IMR-90 (cell line): ENCODE results near the gene TWIST2. TPM values are rescaled to one million over a fixed set of nuclear protein-coding genes. Genes with fewer than 3 reads are reported as not detected.
A peak's percentile ranks its signal among the peaks of the same experiment; 100 is the strongest.

ENCODE experiments used
- ATAC-seq: fragments of 200-7000 bp; cut with Tn5 transposase; 2 replicates; pipeline ENCODE4 v1.9.1; 2020; ENCODE audit warnings: low read depth, mild to moderate bottlenecking, moderate library complexity
- BruUV-seq: library from RNA; stranded (reverse); fragments of 400-500 nt; replicated peaks from 2 replicates; lab custom pipeline; 2021; lab: Mats Ljungman, UMichigan
- CTCF ChIA-PET: fragments of 300-600 bp; formaldehyde crosslinking; extraction: SDS; loops from one replicate; lab custom pipeline; 2021; ENCODE audit warnings: antibody characterized with exemption; lab: Yijun Ruan, JAX
- POLR2A ChIA-PET: fragments of 300-600 bp; sonication (Branson Sonifier 250); formaldehyde crosslinking; loops from one replicate; lab custom pipeline; 2022; ENCODE audit warnings: antibody characterized with exemption; ENCODE audit not compliant: unreplicated experiment; lab: Charles Lee
- DNase-seq: peaks from one replicate; pipeline ENCODE4 v3.0.0; 2013
- H2AFZ ChIP-seq: replicated peaks from 2 replicates; pipeline ENCODE3; 2013; ENCODE audit warnings: low read length, mild to moderate bottlenecking; ENCODE audit not compliant: poor library complexity
- H2AK5ac ChIP-seq: 2 replicates; pipeline ENCODE4 v1.6.1; 2013; ENCODE audit warnings: low read depth, low read length, inconsistent platforms
- H2AK9ac ChIP-seq: replicated peaks from 2 replicates; pipeline ENCODE3; 2013; ENCODE audit warnings: mild to moderate bottlenecking, low read depth, low read length, moderate library complexity; ENCODE audit not compliant: poor library complexity
- H2BK120ac ChIP-seq: 2 replicates; pipeline ENCODE4 v1.6.1; 2013; ENCODE audit warnings: low read depth, low read length, inconsistent platforms
- H2BK15ac ChIP-seq: 3 replicates; pipeline ENCODE4 v1.6.1; 2013; ENCODE audit warnings: low read depth, low read length, inconsistent platforms
- H2BK20ac ChIP-seq: 2 replicates; pipeline ENCODE4 v1.6.1; 2013; ENCODE audit warnings: low read depth, mild to moderate bottlenecking, inconsistent platforms, low read length, moderate library complexity
- H2BK5ac ChIP-seq: 2 replicates; pipeline ENCODE4 v1.6.1; 2013; ENCODE audit warnings: mild to moderate bottlenecking, low read depth, low read length, inconsistent platforms; ENCODE audit not compliant: poor library complexity, severe bottlenecking
- H3K14ac ChIP-seq: replicated peaks from 2 replicates; pipeline ENCODE4 v1.6.1; 2013; ENCODE audit warnings: low read depth, low read length, inconsistent platforms
- H3K18ac ChIP-seq: 2 replicates; pipeline ENCODE4 v1.6.1; 2013; ENCODE audit warnings: low read depth, low read length, control low read depth
- H3K23ac ChIP-seq: 2 replicates; pipeline ENCODE4 v1.6.1; 2013; ENCODE audit warnings: low read depth, low read length, inconsistent platforms
- H3K27ac ChIP-seq: 2 replicates; pipeline ENCODE4 v1.5.1; 2013; ENCODE audit warnings: mild to moderate bottlenecking, control low read depth, low read length; ENCODE audit not compliant: insufficient read depth
- H3K27me3 ChIP-seq: 2 replicates; pipeline ENCODE4 v1.6.1; 2013; ENCODE audit warnings: low read length; ENCODE audit not compliant: control insufficient read depth, insufficient read depth
- H3K36me3 ChIP-seq: 2 replicates; pipeline ENCODE4 v1.6.1; 2013; ENCODE audit warnings: low read length, mixed read lengths; ENCODE audit not compliant: control insufficient read depth, insufficient read depth
- H3K4ac ChIP-seq: 2 replicates; pipeline ENCODE4 v1.6.1; 2013; ENCODE audit warnings: low read depth, low read length, inconsistent platforms
- H3K4me1 ChIP-seq: 2 replicates; pipeline ENCODE4 v1.6.1; 2013; ENCODE audit warnings: low read length, mixed read lengths; ENCODE audit not compliant: control insufficient read depth, insufficient read depth
- H3K4me2 ChIP-seq: 2 replicates; pipeline ENCODE4 v1.6.1; 2013; ENCODE audit warnings: low read depth, mild to moderate bottlenecking, control low read depth, low read length, moderate library complexity
- H3K4me3 ChIP-seq: 2 replicates; pipeline ENCODE4 v1.5.1; 2013; ENCODE audit warnings: low read depth, mild to moderate bottlenecking, control low read depth, low read length, moderate library complexity; ENCODE audit not compliant: insufficient read depth
- H3K56ac ChIP-seq: 2 replicates; pipeline ENCODE4 v1.6.1; 2013; ENCODE audit warnings: low read length, inconsistent platforms; ENCODE audit not compliant: insufficient read depth; ENCODE audit errors: extremely low read depth
- H3K79me1 ChIP-seq, 2 experiments: 2 replicates each; pipeline ENCODE4 v1.6.1; 2013; ENCODE audit warnings: low read length in 2 of 2, inconsistent platforms in 1 of 2, low read depth in 1 of 2
- H3K9ac ChIP-seq: 2 replicates; pipeline ENCODE4 v1.6.1; 2013; ENCODE audit warnings: low read depth, low read length, control low read depth
- H3K9me1 ChIP-seq: 2 replicates; pipeline ENCODE4 v1.6.1; 2013; ENCODE audit warnings: low read length, inconsistent platforms; ENCODE audit not compliant: insufficient read depth
- H3K9me3 ChIP-seq: 2 replicates; pipeline ENCODE4 v1.6.1; 2013; ENCODE audit warnings: low read length; ENCODE audit not compliant: control insufficient read depth, insufficient read depth
- H4K20me1 ChIP-seq: 2 replicates; pipeline ENCODE4 v1.6.1; 2013; ENCODE audit warnings: low read length, inconsistent platforms; ENCODE audit not compliant: insufficient read depth
- H4K5ac ChIP-seq: 2 replicates; pipeline ENCODE4 v1.6.1; 2013; ENCODE audit warnings: mild to moderate bottlenecking, low read depth, low read length, control low read depth
- H4K8ac ChIP-seq, 2 experiments: 2 replicates each; pipeline ENCODE4 v1.6.1; 2013; ENCODE audit warnings: low read depth in 2 of 2, low read length in 2 of 2, control low read depth in 1 of 2, inconsistent platforms in 1 of 2
- H4K91ac ChIP-seq: 2 replicates; pipeline ENCODE4 v1.6.1; 2013; ENCODE audit warnings: low read depth, low read length, inconsistent platforms; ENCODE audit not compliant: insufficient read depth
- BHLHE40 ChIP-seq: fragments of 150-350 bp; IDR thresholded peaks from 2 replicates; pipeline ENCODE4 v1.6.1; 2016; ENCODE audit warnings: mild to moderate bottlenecking, low read depth, low read length
- CHD1 ChIP-seq: IDR thresholded peaks from 2 replicates; pipeline ENCODE4 v1.6.1; 2012; ENCODE audit warnings: low read depth, low read length, improper control_type of control experiment
- CTCF ChIP-seq: conservative IDR thresholded peaks from 2 replicates; pipeline ENCODE4 v1.5.1; 2012; ENCODE audit warnings: mild to moderate bottlenecking, low read depth, low read length, improper control_type of control experiment
- MAFK ChIP-seq: IDR thresholded peaks from 2 replicates; pipeline ENCODE4 v1.6.1; 2012; ENCODE audit warnings: low read depth, low read length, improper control_type of control experiment
- SMC3 ChIP-seq: fragments of 150-350 bp; IDR thresholded peaks from 2 replicates; pipeline ENCODE4 v1.6.1; 2016; ENCODE audit warnings: low read depth, mild to moderate bottlenecking, antibody characterized with exemption, low read length, moderate library complexity
- USF2 ChIP-seq: fragments of 150-350 bp; IDR thresholded peaks from 2 replicates; pipeline ENCODE4 v1.6.1; 2017; ENCODE audit warnings: mild to moderate bottlenecking, antibody characterized with exemption, low read length, low read depth
- WGBS, 2 experiments: methylation state at CpG; one replicate each; pipeline versions ENCODE4 v1.1.5 to v1.1.7; 2013; ENCODE audit warnings: missing lambda C conversion rate in 2 of 2; ENCODE audit not compliant: insufficient read length in 1 of 2; ENCODE audit errors: extremely low coverage in 2 of 2; 5-methylcytosine and 5-hydroxymethylcytosine counted together
- dilution Hi-C: fragments of 300-500 bp; cut with HindIII; formaldehyde crosslinking; loops from one replicate; pipeline ENCODE4 v1.14.3; 2018; ENCODE audit warnings: low sequenced_read_pairs; ENCODE audit not compliant: unreplicated experiment
- in situ Hi-C: fragments of 300-500 bp; cut with MboI; formaldehyde crosslinking; loops from 3 replicates; pipeline ENCODE4 v1.14.3; 2019; ENCODE audit warnings: low sequenced_read_pairs, inconsistent platforms, mixed read lengths
- intact Hi-C: fragments of 100-400 bp; cut with micrococcal nuclease; formaldehyde crosslinking; loops from 2 replicates; pipeline ENCODE4 v1.10.0; 2022
- polyA plus RNA-seq, 3 experiments: library from polyadenylated mRNA; depleted of rRNA; stranded (reverse); fragments of >200 nt; gene quantifications; 2 replicates each; pipeline ENCODE4 v1.2.3, GENCODE V29; 2012; ENCODE audit warnings: low replicate concordance in 1 of 3
- total RNA-seq: library from RNA; depleted of rRNA; stranded (reverse); fragments of >200 nt; gene quantifications from 2 replicates; pipeline ENCODE4 v1.2.3, GENCODE V29; 2012

The TWIST2 gene
- total and polyA plus RNA-seq, 2 of the 4 experiments (the other 2 are of a cell fraction): 9.3 to 33.6 TPM

- Histone ChIP-seq H3K4me2 (no peak overlapping the region), H3K9ac (no peak overlapping the region)
- POLR2A ChIA-PET: no interaction called here
Measured at GRCh38 chr2:238862701-238863100, 14.8 kb downstream of the TWIST2 start.

More at GRCh38 chr2:238862701-238863100, 14.8 kb downstream of the TWIST2 start:
- peaks cover 2% of the 10 kb centered on the region; the same call in 1 of the 2 replicates for H3K36me3 ChIP-seq
- H3K4me1 ChIP-seq: peaks cover 40% of the 10 kb centered on the region
- H3K4ac ChIP-seq: peak overlapping the region; percentile 96
- H2AK5ac ChIP-seq: peak overlapping the region; percentile 91
- DNase-seq (no peak), ATAC-seq (no peak)
- peaks cover 43% of the 10 kb centered on the region for H3K9me1 ChIP-seq
- H2BK5ac ChIP-seq: no peak overlapping the region
- no peaks in the 10 kb centered on the region for H4K20me1 ChIP-seq
- H3K27me3 ChIP-seq: no peaks in the 10 kb centered on the region
- H4K5ac ChIP-seq: 0 out of 2 replicates have a peak overlapping the region, but pooled peaks have one; percentile 30
- in situ Hi-C loops: no loop called here
- H4K91ac ChIP-seq: no peak overlapping the region
- peak overlapping the region; percentile 98; the same call in 2 of the 3 replicates for H2BK15ac ChIP-seq
- H3K56ac ChIP-seq: no peak overlapping the region
- dilution Hi-C loops: no loop called here
- peak overlapping the region in 1 of 2 experiments; percentile 54; a peak in 1 of 4 replicates for H4K8ac ChIP-seq
- no TSS peak for BruUV-seq
- WGBS, 2 experiments: no CpG with 5 or more reads among the region's 5 CpGs
- no peak for TF ChIP-seq CTCF
- no peak for TF ChIP-seq MAFK
- no peak for TF ChIP-seq USF2
- no peak for TF ChIP-seq SMC3
- TF ChIP-seq CHD1: no peak
- no peak for TF ChIP-seq BHLHE40
- H2BK120ac ChIP-seq: peak overlapping the region; percentile 53
- peak overlapping the region; percentile 80; the same call in 1 of the 2 replicates for H3K23ac ChIP-seq
- CTCF ChIA-PET: interaction anchor here (0.6 kb wide), 2 partner anchors 98 to 302 kb away, joined by 3 to 4 read pairs; no protein-coding TSS in a partner anchor
- H2BK20ac ChIP-seq: peak overlapping the region; percentile 72; the same call in 1 of the 2 replicates
- intact Hi-C loops: no loop called here
- no peaks in the 10 kb centered on the region for H3K9me3 ChIP-seq
- H3K79me1 ChIP-seq: peaks cover 46 to 87% of the 10 kb centered on the region in 2 experiments
- no peak overlapping the region for H3K27ac ChIP-seq
- H3K14ac ChIP-seq: peak overlapping the region; percentile 55
- H2AFZ ChIP-seq: no peak overlapping the region
- no peak overlapping the region for H2AK9ac ChIP-seq
- no peak overlapping the region for H3K4me3 ChIP-seq
- no peak overlapping the region for H3K18ac ChIP-seq
